B cell (primary cell): ENCODE data around the gene PAIP2B. TPM values are rescaled to one million over a fixed set of nuclear protein-coding genes. Genes with fewer than 3 reads are reported as not detected.

ENCODE experiments used
- ATAC-seq: fragments of 200-7000 bp; cut with Tn5 transposase; one replicate; pipeline ENCODE4 v1.10.0; 2021; ENCODE audit warnings: low read depth, mild to moderate bottlenecking, moderate number of reproducible peaks, moderate library complexity
- CTCF ChIA-PET: fragments of 350-600 bp; sonication (Branson Sonifier 250); formaldehyde crosslinking; loops from one replicate; lab custom pipeline; 2021; ENCODE audit warnings: antibody characterized with exemption, inconsistent platforms; lab: Charles Lee
- POLR2A ChIA-PET: fragments of 350-600 bp; sonication (Branson Sonifier 250); formaldehyde crosslinking; loops from one replicate; lab custom pipeline; 2021; ENCODE audit warnings: antibody characterized with exemption; lab: Charles Lee
- DNase-seq: peaks from one replicate; pipeline ENCODE4 v3.0.0; 2013
- H2AFZ ChIP-seq: 2 replicates; pipeline ENCODE4 v1.6.1; 2012; ENCODE audit warnings: mild to moderate bottlenecking, low read depth, low read length; ENCODE audit not compliant: insufficient read depth, poor library complexity, severe bottlenecking
- H3K27ac ChIP-seq, 2 donors: 1 replicate in 1 of 2; 2 replicates in 1 of 2; pipeline ENCODE4 v1.5.1; 2012 to 2013; ENCODE audit warnings: low read length in 2 of 2, mild to moderate bottlenecking in 2 of 2, moderate library complexity in 1 of 2
- H3K27me3 ChIP-seq, 4 experiments: fragments of 200-600 bp in 1 of 4; sonication (generic) in 1 of 4; replicated peaks in 1 of 4; 1 replicate in 2 of 4; 2 replicates in 2 of 4; pipeline versions ENCODE4 v1.6.1 to v1.7.0; 2013 to 2016; ENCODE audit warnings: low read length in 3 of 4, mild to moderate bottlenecking in 2 of 4, mixed read lengths in 1 of 4, moderate library complexity in 1 of 4; ENCODE audit not compliant: insufficient read depth in 4 of 4, control insufficient read depth in 3 of 4; ENCODE audit errors: control extremely low read depth in 1 of 4
- H3K36me3 ChIP-seq, 2 experiments: replicated peaks in 1 of 2; 1 replicate in 1 of 2; 2 replicates in 1 of 2; pipeline versions ENCODE4 v1.6.1 to v1.7.1; 2013; ENCODE audit warnings: low read length in 1 of 2; ENCODE audit not compliant: insufficient read depth in 2 of 2, control insufficient read depth in 1 of 2; ENCODE audit errors: control extremely low read depth in 1 of 2, extremely low read depth in 1 of 2
- H3K4me1 ChIP-seq, 2 donors: fragments of 200-600 bp in 1 of 2; sonication (generic) in 1 of 2; 1 replicate in 1 of 2; 2 replicates in 1 of 2; pipeline versions ENCODE4 v1.5.1 to v1.6.1; 2013 to 2017; ENCODE audit warnings: low read length in 2 of 2; ENCODE audit not compliant: control insufficient read depth in 2 of 2, insufficient read depth in 2 of 2
- H3K4me2 ChIP-seq: replicated peaks from 2 replicates; pipeline ENCODE3; 2012; ENCODE audit warnings: mild to moderate bottlenecking, low read depth, low read length; ENCODE audit not compliant: poor library complexity, severe bottlenecking
- H3K4me3 ChIP-seq, 5 experiments: fragments of 200-600 bp in 1 of 5; sonication (generic) in 1 of 5; 1 replicate in 3 of 5; 2 replicates in 2 of 5; pipeline versions ENCODE4 v1.5.1 to v1.7.0; 2011 to 2016; ENCODE audit warnings: low read length in 4 of 5, mild to moderate bottlenecking in 4 of 5, low read depth in 2 of 5, control low read depth in 1 of 5, moderate library complexity in 1 of 5; ENCODE audit not compliant: insufficient read depth in 1 of 5; ENCODE audit errors: control extremely low read depth in 1 of 5, extremely low read depth in 1 of 5
- H3K79me2 ChIP-seq: fragments of 200-600 bp; sonication (generic); one replicate; pipeline ENCODE4 v1.6.0; 2016; ENCODE audit warnings: low read length; ENCODE audit not compliant: control insufficient read depth, insufficient read depth
- H3K9ac ChIP-seq: fragments of 200-600 bp; sonication (generic); 2 replicates; pipeline ENCODE4 v1.6.1; 2017; ENCODE audit warnings: mild to moderate bottlenecking, low read length, moderate library complexity
- H3K9me3 ChIP-seq, 3 donors: one replicate each; pipeline versions ENCODE4 v1.6.1 to v1.7.1; 2013; ENCODE audit warnings: low read length in 2 of 3; ENCODE audit not compliant: control insufficient read depth in 2 of 3, insufficient read depth in 1 of 3; ENCODE audit errors: control extremely low read depth in 1 of 3
- H4K20me1 ChIP-seq: 2 replicates; pipeline ENCODE4 v1.6.0; 2012; ENCODE audit warnings: mild to moderate bottlenecking, low read length; ENCODE audit not compliant: insufficient read depth, control insufficient read depth, poor library complexity, severe bottlenecking
- H3K27ac Mint-ChIP-seq: one replicate; pipeline ENCODE4 v1.8.0; 2021; ENCODE audit warnings: mixed read lengths
- H3K27me3 Mint-ChIP-seq: one replicate; pipeline ENCODE4 v1.8.0; 2021; ENCODE audit warnings: mixed read lengths
- H3K4me1 Mint-ChIP-seq: one replicate; pipeline ENCODE4 v1.8.0; 2021; ENCODE audit warnings: mixed read lengths
- H3K4me3 Mint-ChIP-seq: one replicate; pipeline ENCODE4 v1.8.0; 2021; ENCODE audit warnings: mixed read lengths
- H3K9me3 Mint-ChIP-seq: one replicate; pipeline ENCODE4 v1.8.0; 2022; ENCODE audit warnings: mixed read lengths; ENCODE audit not compliant: insufficient read depth
- CTCF ChIP-seq: fragments of 200-600 bp; IDR thresholded peaks from one replicate; pipeline ENCODE4 v1.8.0; 2022; ENCODE audit warnings: antibody characterized with exemption, mild to moderate bottlenecking
- EZH2 ChIP-seq: IDR thresholded peaks from 2 replicates; pipeline ENCODE4 v1.6.1; 2012; ENCODE audit warnings: borderline replicate concordance, low read depth, mild to moderate bottlenecking, moderate library complexity, low read length; ENCODE audit not compliant: insufficient read depth, poor library complexity, severe bottlenecking
- WGBS: methylation state at CpG from one replicate; pipeline ENCODE4 v1.1.5; 2013; ENCODE audit warnings: missing lambda C conversion rate; ENCODE audit not compliant: insufficient coverage; 5-methylcytosine and 5-hydroxymethylcytosine counted together
- intact Hi-C: fragments of 100-400 bp; cut with micrococcal nuclease; formaldehyde crosslinking; loops from one replicate; pipeline ENCODE4 v1.10.0; 2022
- polyA plus RNA-seq: library from polyadenylated mRNA; depleted of rRNA; stranded (reverse); fragments of >200 nt; gene quantifications from 2 replicates; pipeline ENCODE4 v1.2.3, GENCODE V29; 2012
- small RNA-seq: library from RNA; depleted of rRNA; stranded (forward); fragments of <200 nt; gene quantifications from one replicate; pipeline ENCODE3, GENCODE V24; 2012; ENCODE audit warnings: low replicate concordance, low read depth; ENCODE audit not compliant: insufficient read length
- total RNA-seq, 2 donors: library from RNA; stranded (reverse); fragments of 120-200 nt in 1 of 2; gene quantifications; 1 replicate in 1 of 2; 2 replicates in 1 of 2; pipeline versions ENCODE4 v1.2.3 to v1.2.4, GENCODE V29; 2013 to 2022

PAIP2B gene
- total and polyA plus RNA-seq, 2 donors (not counting 1 experiment from before 2014, with no cell fraction given) = 4.7 to 10.2 TPM

- no peak for ATAC-seq
- ChIA-PET POLR2A (no interaction called here), CTCF (no interaction called here)
- no peak overlapping the region for H3K27ac ChIP-seq
- H3K9me3 ChIP-seq = no peaks in the 10 kb centered on the region
- peaks cover 10 to 12% of the 10 kb centered on the region in 2 donors for H3K4me1 ChIP-seq
- H3K9ac ChIP-seq = no peak overlapping the region
- Mint-ChIP-seq H3K9me3 (no peaks in the 10 kb centered on the region), H3K4me1 (no peaks in the 10 kb centered on the region), H3K27ac (no peak overlapping the region), H3K4me3 (no peak overlapping the region), H3K27me3 (no peaks in the 10 kb centered on the region)
- peaks cover 4 to 58% of the 10 kb centered on the region in 2 experiments for H3K36me3 ChIP-seq
- TF ChIP-seq EZH2 = no peak
- TF ChIP-seq CTCF = no peak
- no peak overlapping the region for H3K4me3 ChIP-seq
- H3K79me2 ChIP-seq = peaks cover 10% of the 10 kb centered on the region
- intact Hi-C loops = loop anchor here (10.0 kb wide), 1 partner anchor 139 kb away; no protein-coding TSS in a partner anchor
- no peaks in the 10 kb centered on the region for H4K20me1 ChIP-seq
- WGBS = 67% methylated on average over 3 of the region's 3 CpGs
- H3K4me2 ChIP-seq = no peak overlapping the region
- DNase-seq = no peak
- H3K27me3 ChIP-seq = no peaks in the 10 kb centered on the region
- no peak overlapping the region for H2AFZ ChIP-seq
Observed at GRCh38 chr2:71136174-71136573, 90.7 kb downstream of the PAIP2B start.

- no peaks in the 10 kb centered on the region for H3K27me3 ChIP-seq
- H3K4me1 Mint-ChIP-seq = peaks cover 12% of the 10 kb centered on the region
- peaks cover 4 to 38% of the 10 kb centered on the region in 2 experiments for H3K36me3 ChIP-seq
- DNase-seq (no peak), ATAC-seq (no peak)
- H3K4me1 ChIP-seq = peaks cover 20 to 21% of the 10 kb centered on the region in 2 donors
- no peak overlapping the region for H2AFZ ChIP-seq
- H3K9me3 ChIP-seq = no peaks in the 10 kb centered on the region
- POLR2A ChIA-PET = no interaction called here
- no peak overlapping the region for H3K9ac ChIP-seq
- no peaks in the 10 kb centered on the region for H3K9me3 Mint-ChIP-seq
- no peaks in the 10 kb centered on the region for H3K27me3 Mint-ChIP-seq
- no peak overlapping the region for H3K4me3 Mint-ChIP-seq
- no peak overlapping the region for H3K27ac Mint-ChIP-seq
- no peak overlapping the region for H3K27ac ChIP-seq
- peaks cover 30% of the 10 kb centered on the region for H3K79me2 ChIP-seq
- TF ChIP-seq CTCF = no peak
- no peak for TF ChIP-seq EZH2
- no peaks in the 10 kb centered on the region for H4K20me1 ChIP-seq
- CTCF ChIA-PET = no interaction called here
- H3K4me2 ChIP-seq = no peak overlapping the region
- H3K4me3 ChIP-seq = no peak overlapping the region
- intact Hi-C loops = loop anchor here (10.0 kb wide), 1 partner anchor 141 kb away; no protein-coding TSS in a partner anchor
Observed at GRCh38 chr2:71133603-71134002, 93.3 kb downstream of the PAIP2B start.

Small RNA genes lying within 50 kb of the gene (small RNA-seq; reads per million reads assigned to genes)
- gene AC007881.1 = not detected

Other genes starting within 250 kb of the PAIP2B start
- gene ANKRD53, start 248.5 kb downstream of the PAIP2B start, total RNA-seq = 0.84 and 1.4 TPM in 2 replicates
- gene ANKRD53, start 248.5 kb downstream of the PAIP2B start, polyA plus RNA-seq = 0.46 and 0.84 TPM in 2 replicates
- 54.0 and 56.4 TPM in 2 replicates for gene TEX261, start 232.2 kb downstream of the PAIP2B start, total RNA-seq
- gene TEX261, start 232.2 kb downstream of the PAIP2B start, polyA plus RNA-seq = 21.9 and 29.0 TPM in 2 replicates
- 210 and 221 TPM in 2 replicates for gene NAGK, start 158.5 kb downstream of the PAIP2B start, total RNA-seq
- gene NAGK, start 158.5 kb downstream of the PAIP2B start, polyA plus RNA-seq = 230 and 270 TPM in 2 replicates
- 17.6 and 21.7 TPM in 2 replicates for gene MCEE, start 96.9 kb downstream of the PAIP2B start, total RNA-seq
- gene MCEE, start 96.9 kb downstream of the PAIP2B start, polyA plus RNA-seq = 13.1 and 13.8 TPM in 2 replicates
- 45.8 and 51.8 TPM in 2 replicates for gene MPHOSPH10, start 96.5 kb downstream of the PAIP2B start, total RNA-seq
- 5.6 and 9.0 TPM in 2 replicates for gene MPHOSPH10, start 96.5 kb downstream of the PAIP2B start, polyA plus RNA-seq
- 221 and 227 TPM in 2 replicates for gene ZNF638, start 104.7 kb upstream of the PAIP2B start, total RNA-seq
- 60.1 and 78.5 TPM in 2 replicates for gene ZNF638, start 104.7 kb upstream of the PAIP2B start, polyA plus RNA-seq
- gene DYSF, start 226.5 kb upstream of the PAIP2B start, total RNA-seq = 0.15 and 0.17 TPM in 2 replicates
- 0.12 and 0.43 TPM in 2 replicates for gene DYSF, start 226.5 kb upstream of the PAIP2B start, polyA plus RNA-seq